GM04503 (cell line): Measurements from ENCODE around the gene RREB1.

Experiments used
- DNase-seq: peaks from one replicate; pipeline ENCODE4 v3.0.0-alpha.2; 2012; ENCODE audit warnings: low read depth

RREB1 gene

GRCh38 chr6:7124636-7125035, 16.9 kb downstream of the RREB1 start:
- no peak for DNase-seq

GRCh38 chr6:7125290-7125689, 17.5 kb downstream of the RREB1 start:
- no peak for DNase-seq

GRCh38 chr6:7126754-7127153, 19.0 kb downstream of the RREB1 start:
- no peak for DNase-seq

- DNase-seq = no peak
These were observed 19.9 kb downstream of the RREB1 start for GRCh38 chr6:7127680-7128079.

GRCh38 chr6:7129360-7129759, 21.6 kb downstream of the RREB1 start:
- DNase-seq = no peak

- no peak for DNase-seq
These were observed 22.2 kb downstream of the RREB1 start for GRCh38 chr6:7129784-7130569.

- no peak for DNase-seq
These were observed 23.6 kb downstream of the RREB1 start for GRCh38 chr6:7131390-7131789.

- DNase-seq = no peak
These were observed 24.8 kb downstream of the RREB1 start for GRCh38 chr6:7132398-7133035.

GRCh38 chr6:7134999-7135745, 27.4 kb downstream of the RREB1 start:
- no peak for DNase-seq

GRCh38 chr6:7135755-7136154, 28.0 kb downstream of the RREB1 start:
- DNase-seq = no peak

GRCh38 chr6:7136859-7137334, 29.1 kb downstream of the RREB1 start:
- DNase-seq = no peak

GRCh38 chr6:7137335-7138045, 29.7 kb downstream of the RREB1 start:
- no peak for DNase-seq

- no peak for DNase-seq
These were observed 30.3 kb downstream of the RREB1 start for GRCh38 chr6:7138046-7138531.

- no peak for DNase-seq
These were observed 31.2 kb downstream of the RREB1 start for GRCh38 chr6:7138921-7139358.

- DNase-seq = no peak
These were observed 32.2 kb downstream of the RREB1 start for GRCh38 chr6:7139835-7140470.

- no peak for DNase-seq
These were observed 33.0 kb downstream of the RREB1 start for GRCh38 chr6:7140631-7141378.

GRCh38 chr6:7142228-7142801, 34.6 kb downstream of the RREB1 start:
- no peak for DNase-seq

GRCh38 chr6:7142918-7143475, 35.2 kb downstream of the RREB1 start:
- no peak for DNase-seq

- DNase-seq = no peak
These were observed 35.8 kb downstream of the RREB1 start for GRCh38 chr6:7143476-7143974.
